ENCODE results near the gene TRIM44. TPM values are rescaled to one million over a fixed set of nuclear protein-coding genes. Genes with fewer than 3 reads are reported as not detected.

The TRIM44 gene
- total RNA-seq, 1 donor from 2014 or later, result 22.8 TPM

DNA sequence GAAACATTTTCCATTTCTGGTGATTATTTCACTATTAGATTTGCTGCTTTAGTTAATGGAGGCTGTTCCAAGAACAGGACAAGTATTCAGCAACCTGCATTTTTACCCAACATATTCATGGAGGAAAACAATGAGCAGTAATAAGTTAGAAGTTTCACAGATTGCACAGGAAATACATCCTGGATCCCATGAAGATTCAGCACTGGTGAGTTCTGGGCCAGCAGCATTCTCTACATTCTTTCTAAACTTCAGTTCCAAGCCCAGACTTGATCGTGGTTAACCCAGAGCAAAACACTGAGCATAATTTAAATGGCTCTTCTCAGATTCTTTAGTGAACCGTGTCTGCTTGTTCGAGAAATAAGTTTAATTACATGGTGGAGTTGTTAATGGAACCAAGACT, 40.5 kb upstream of the TRIM44 start:
- intact Hi-C loops (cut with micrococcal nuclease), result no loop called here
- Mint-ChIP-seq H3K4me3 (ENCODE audit: low read depth) (no peak overlapping the region), H3K36me3 (ENCODE audit: low read depth) (no peaks in the 10 kb centered on the region), H3K27me3 (ENCODE audit: low read depth) (peaks cover 62% of the 10 kb centered on the region), H3K4me1 (ENCODE audit: low read depth) (peaks cover 6% of the 10 kb centered on the region), H3K27ac (no peak overlapping the region), H3K9me3 (no peaks in the 10 kb centered on the region)
- no peak for DNase-seq (ENCODE audit: low spot score)

DNA sequence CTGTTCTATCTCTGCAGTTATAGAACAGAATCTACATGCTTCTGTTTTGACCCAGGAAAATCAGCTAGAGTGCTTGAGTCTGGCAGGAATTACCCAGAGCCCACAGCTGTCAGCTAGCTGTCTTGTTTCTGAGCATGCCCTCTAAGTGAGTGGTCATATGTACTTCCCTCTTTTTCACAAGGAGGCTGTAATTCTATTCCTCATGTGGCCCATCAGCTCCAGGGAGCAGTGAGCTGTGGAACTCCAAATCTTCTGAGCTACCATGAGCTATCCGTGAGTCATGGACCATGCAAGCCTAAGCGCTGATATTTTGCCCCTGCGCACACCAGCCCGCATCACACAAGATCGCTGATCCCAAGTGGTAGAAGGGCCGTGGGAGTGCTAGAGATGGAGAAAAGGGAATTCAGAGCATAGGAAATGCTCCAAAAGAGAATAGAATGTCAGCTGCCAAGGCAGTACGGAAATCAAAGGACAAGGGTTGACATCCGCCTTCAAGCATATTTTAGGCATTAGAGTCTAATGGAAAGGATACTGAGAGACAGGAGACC, 38.9 kb upstream of the TRIM44 start:
- Mint-ChIP-seq H3K4me3 (ENCODE audit: low read depth) (no peak overlapping the region), H3K36me3 (ENCODE audit: low read depth) (no peaks in the 10 kb centered on the region), H3K27ac (no peak overlapping the region), H3K4me1 (ENCODE audit: low read depth) (peaks cover 2% of the 10 kb centered on the region), H3K27me3 (ENCODE audit: low read depth) (peaks cover 63% of the 10 kb centered on the region), H3K9me3 (no peaks in the 10 kb centered on the region)
- intact Hi-C loops (cut with micrococcal nuclease), result no loop called here
- no peak for DNase-seq (ENCODE audit: low spot score)

DNA sequence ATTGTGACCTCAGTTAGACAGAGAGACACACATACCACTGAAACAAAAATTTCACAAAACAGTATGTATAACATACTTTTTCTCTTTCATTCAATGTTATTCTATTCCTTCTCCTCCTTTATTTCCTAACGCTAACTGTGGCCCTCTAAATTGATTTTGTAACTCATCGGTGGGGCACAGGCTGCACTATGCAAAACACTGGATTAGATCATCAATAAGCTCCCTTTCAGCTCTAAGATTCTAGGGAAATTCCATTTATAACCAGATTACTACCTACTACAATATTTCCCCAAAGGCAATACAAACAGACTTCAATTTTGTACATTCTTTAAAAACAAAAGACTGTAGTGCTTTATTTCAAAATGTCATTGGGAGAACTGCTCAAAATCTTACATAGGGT, 38.3 kb upstream of the TRIM44 start:
- H3K4me3 Mint-ChIP-seq (ENCODE audit: low read depth), result no peak overlapping the region
- H3K27me3 Mint-ChIP-seq (ENCODE audit: low read depth), result peaks cover 65% of the 10 kb centered on the region
- no peak overlapping the region for H3K27ac Mint-ChIP-seq
- H3K4me1 Mint-ChIP-seq (ENCODE audit: low read depth), result peaks cover 2% of the 10 kb centered on the region
- intact Hi-C loops (cut with micrococcal nuclease), result no loop called here
- H3K36me3 Mint-ChIP-seq (ENCODE audit: low read depth), result no peaks in the 10 kb centered on the region
- no peak for DNase-seq (ENCODE audit: low spot score)
- no peaks in the 10 kb centered on the region for H3K9me3 Mint-ChIP-seq

DNA sequence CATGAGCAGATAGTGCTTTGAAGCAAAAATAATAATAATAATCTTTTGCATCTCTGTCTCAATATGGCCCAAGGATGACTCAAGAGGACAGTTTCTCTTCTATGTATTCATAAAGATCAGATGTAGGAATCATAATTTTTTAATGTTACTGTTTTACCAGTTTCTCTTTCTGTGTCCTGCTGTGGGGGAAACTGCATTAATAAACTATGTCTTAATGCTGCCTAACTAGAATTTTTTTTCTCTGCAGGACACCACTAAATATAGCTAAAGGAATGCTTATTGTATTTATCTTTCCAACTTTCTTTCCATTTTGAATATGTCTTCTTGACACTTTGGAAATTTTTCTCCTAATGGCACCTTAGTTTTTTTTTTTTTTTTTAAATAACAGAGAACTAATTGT, 37.8 kb upstream of the TRIM44 start:
- intact Hi-C loops (cut with micrococcal nuclease), result no loop called here
- H3K9me3 Mint-ChIP-seq, result no peaks in the 10 kb centered on the region
- H3K36me3 Mint-ChIP-seq (ENCODE audit: low read depth), result no peaks in the 10 kb centered on the region
- no peak overlapping the region for H3K27ac Mint-ChIP-seq
- peaks cover 63% of the 10 kb centered on the region for H3K27me3 Mint-ChIP-seq (ENCODE audit: low read depth)
- H3K4me1 Mint-ChIP-seq (ENCODE audit: low read depth), result peaks cover 2% of the 10 kb centered on the region
- no peak for DNase-seq (ENCODE audit: low spot score)
- H3K4me3 Mint-ChIP-seq (ENCODE audit: low read depth), result no peak overlapping the region

DNA sequence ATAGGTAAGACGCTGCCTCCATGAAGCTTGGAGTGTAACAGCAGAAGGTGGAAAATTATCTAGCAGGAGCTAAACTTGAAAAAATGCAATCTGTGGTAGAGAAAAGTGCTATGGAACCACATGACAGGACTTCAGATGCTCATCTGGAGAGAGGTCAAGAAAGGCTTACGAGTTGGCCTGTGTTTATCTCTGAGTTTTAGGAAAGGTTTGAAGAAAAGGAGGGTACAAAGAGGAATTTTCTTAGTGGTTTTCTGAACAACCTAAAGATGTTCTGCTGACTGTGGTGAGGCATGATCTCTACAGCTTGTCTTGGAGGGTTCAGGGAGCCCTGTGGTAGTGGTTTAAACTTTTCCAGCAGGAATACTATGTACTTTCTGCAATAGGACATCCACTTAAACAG, 36.1 kb upstream of the TRIM44 start:
- H3K27me3 Mint-ChIP-seq (ENCODE audit: low read depth), result peaks cover 49% of the 10 kb centered on the region
- no peaks in the 10 kb centered on the region for H3K36me3 Mint-ChIP-seq (ENCODE audit: low read depth)
- DNase-seq (ENCODE audit: low spot score), result no peak
- no peak overlapping the region for H3K4me3 Mint-ChIP-seq (ENCODE audit: low read depth)
- intact Hi-C loops (cut with micrococcal nuclease), result no loop called here
- H3K4me1 Mint-ChIP-seq (ENCODE audit: low read depth), result no peaks in the 10 kb centered on the region
- no peak overlapping the region for H3K27ac Mint-ChIP-seq
- no peaks in the 10 kb centered on the region for H3K9me3 Mint-ChIP-seq

DNA sequence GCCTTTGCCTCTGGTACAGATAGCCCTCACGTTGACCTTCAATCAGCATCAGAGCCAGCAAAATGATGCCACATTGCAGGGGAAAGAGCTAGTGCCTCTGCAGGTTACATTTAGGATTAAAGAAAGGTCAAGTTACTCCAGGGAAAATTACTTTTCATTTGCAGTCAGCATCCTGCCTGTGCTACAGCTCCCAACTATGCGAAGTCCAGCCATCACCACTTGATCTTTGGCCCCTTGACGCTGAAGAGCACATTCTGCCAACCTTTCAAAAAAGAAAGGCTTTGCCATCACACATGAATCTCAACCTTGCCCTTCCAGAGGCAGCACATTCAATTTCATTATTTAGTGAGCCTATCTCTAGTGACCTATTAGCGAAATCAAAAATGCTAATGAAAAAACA, 33.1 kb upstream of the TRIM44 start:
- Mint-ChIP-seq H3K27ac (no peak overlapping the region), H3K27me3 (ENCODE audit: low read depth) (peaks cover 28% of the 10 kb centered on the region), H3K4me1 (ENCODE audit: low read depth) (no peaks in the 10 kb centered on the region), H3K9me3 (no peaks in the 10 kb centered on the region), H3K36me3 (ENCODE audit: low read depth) (no peaks in the 10 kb centered on the region), H3K4me3 (ENCODE audit: low read depth) (no peak overlapping the region)
- intact Hi-C loops (cut with micrococcal nuclease), result no loop called here
- no peak for DNase-seq (ENCODE audit: low spot score)

DNA sequence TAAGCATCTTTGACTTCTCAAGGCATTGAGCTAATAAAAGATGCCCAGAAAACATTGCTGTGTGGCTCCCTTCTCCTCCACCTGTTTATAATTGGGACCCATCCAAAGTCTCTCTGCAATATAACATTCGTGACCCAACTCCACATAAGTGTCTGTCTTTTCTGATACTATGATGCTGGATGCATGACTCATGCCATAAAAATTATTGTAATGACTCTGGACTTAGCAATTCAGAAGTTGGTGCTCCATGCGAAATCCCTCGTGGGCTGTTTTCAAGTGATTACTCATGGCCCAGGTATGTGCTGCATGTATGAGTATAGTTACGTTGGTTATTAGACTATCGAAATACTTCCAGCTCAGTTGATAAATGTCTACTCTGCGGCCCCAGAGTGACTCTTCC, 32.7 kb upstream of the TRIM44 start:
- Mint-ChIP-seq H3K27me3 (ENCODE audit: low read depth) (peaks cover 28% of the 10 kb centered on the region), H3K4me3 (ENCODE audit: low read depth) (no peak overlapping the region), H3K36me3 (ENCODE audit: low read depth) (no peaks in the 10 kb centered on the region), H3K9me3 (no peaks in the 10 kb centered on the region), H3K4me1 (ENCODE audit: low read depth) (no peaks in the 10 kb centered on the region), H3K27ac (no peak overlapping the region)
- DNase-seq (ENCODE audit: low spot score), result no peak
- intact Hi-C loops (cut with micrococcal nuclease), result no loop called here

DNA sequence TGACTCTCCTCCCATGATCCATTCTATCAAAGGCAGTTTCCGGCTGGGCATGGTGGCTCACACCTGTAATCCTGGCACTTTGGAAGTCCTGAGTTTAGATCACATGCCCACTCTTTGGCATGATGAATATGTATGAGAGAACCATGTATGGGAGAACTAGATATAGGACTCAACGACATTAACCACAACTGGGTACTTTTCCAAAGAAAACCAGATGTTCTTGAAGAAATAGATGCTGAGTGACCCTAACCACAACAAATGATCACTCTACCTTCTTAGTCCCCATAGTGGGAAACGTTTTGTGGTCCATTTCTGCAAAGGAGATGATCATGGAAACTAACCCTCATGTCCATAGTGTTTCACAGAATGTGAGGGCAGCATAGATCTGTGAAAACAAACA, 30.7 kb upstream of the TRIM44 start:
- intact Hi-C loops (cut with micrococcal nuclease), result no loop called here
- DNase-seq (ENCODE audit: low spot score), result no peak
- Mint-ChIP-seq H3K4me1 (ENCODE audit: low read depth) (no peaks in the 10 kb centered on the region), H3K27me3 (ENCODE audit: low read depth) (peaks cover 29% of the 10 kb centered on the region), H3K27ac (no peak overlapping the region), H3K4me3 (ENCODE audit: low read depth) (no peak overlapping the region), H3K36me3 (ENCODE audit: low read depth) (no peaks in the 10 kb centered on the region), H3K9me3 (no peaks in the 10 kb centered on the region)

DNA sequence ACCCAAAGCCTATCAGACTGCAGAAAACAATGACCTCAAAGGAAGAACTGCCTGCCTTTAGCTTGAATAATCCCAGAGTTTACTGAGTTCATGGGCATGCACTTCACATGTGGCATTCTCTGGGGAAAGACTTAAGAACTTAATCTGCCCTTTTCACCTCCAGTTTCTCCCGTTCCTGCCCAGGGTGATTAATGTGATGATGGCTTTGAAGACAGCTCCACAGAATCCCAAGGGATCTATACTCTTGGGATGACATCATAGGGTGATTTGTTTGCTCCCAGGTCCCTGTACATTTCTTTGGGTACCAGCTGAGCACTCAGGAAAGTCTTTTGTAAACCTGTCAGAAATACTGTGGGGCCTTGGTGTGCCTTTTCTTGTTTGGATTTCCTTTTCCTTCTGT, 30.3 kb upstream of the TRIM44 start:
- no peak overlapping the region for H3K4me3 Mint-ChIP-seq (ENCODE audit: low read depth)
- H3K27ac Mint-ChIP-seq, result no peak overlapping the region
- no peaks in the 10 kb centered on the region for H3K9me3 Mint-ChIP-seq
- DNase-seq (ENCODE audit: low spot score), result no peak
- H3K27me3 Mint-ChIP-seq (ENCODE audit: low read depth), result peaks cover 27% of the 10 kb centered on the region
- H3K36me3 Mint-ChIP-seq (ENCODE audit: low read depth), result no peaks in the 10 kb centered on the region
- no peaks in the 10 kb centered on the region for H3K4me1 Mint-ChIP-seq (ENCODE audit: low read depth)
- intact Hi-C loops (cut with micrococcal nuclease), result no loop called here

DNA sequence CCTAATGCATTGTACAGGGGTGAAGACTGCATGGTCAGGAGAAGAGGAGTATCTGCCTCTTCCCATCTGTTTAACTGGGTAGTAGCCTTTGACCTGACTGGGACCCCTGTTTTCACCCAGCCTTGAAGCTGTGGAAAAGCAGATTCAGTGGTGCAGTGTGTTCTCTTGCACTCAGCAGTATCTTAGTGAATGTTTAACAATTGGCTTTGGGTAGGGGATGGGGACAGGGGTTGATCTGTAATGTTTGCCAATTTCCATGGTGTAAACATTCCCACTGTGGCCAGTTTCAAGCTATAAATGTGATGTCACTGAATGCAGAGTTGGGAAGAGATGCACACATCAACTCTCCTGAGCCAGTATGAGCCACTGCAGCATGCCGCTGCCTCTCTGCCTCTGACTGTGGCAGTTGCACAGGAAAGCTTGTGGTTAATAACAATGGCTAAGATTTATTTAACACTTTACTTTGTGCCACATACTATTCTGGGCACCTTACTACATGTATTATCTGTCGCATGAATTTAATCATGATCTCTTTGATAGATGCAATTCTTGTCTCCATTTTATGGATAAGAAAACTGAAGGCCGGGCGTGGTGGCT, 28.6 kb upstream of the TRIM44 start:
- Mint-ChIP-seq H3K4me1 (ENCODE audit: low read depth) (no peaks in the 10 kb centered on the region), H3K9me3 (no peaks in the 10 kb centered on the region), H3K27me3 (ENCODE audit: low read depth) (peaks cover 28% of the 10 kb centered on the region), H3K27ac (no peak overlapping the region), H3K4me3 (ENCODE audit: low read depth) (no peak overlapping the region), H3K36me3 (ENCODE audit: low read depth) (no peaks in the 10 kb centered on the region)
- intact Hi-C loops (cut with micrococcal nuclease), result no loop called here
- DNase-seq (ENCODE audit: low spot score), result no peak

DNA sequence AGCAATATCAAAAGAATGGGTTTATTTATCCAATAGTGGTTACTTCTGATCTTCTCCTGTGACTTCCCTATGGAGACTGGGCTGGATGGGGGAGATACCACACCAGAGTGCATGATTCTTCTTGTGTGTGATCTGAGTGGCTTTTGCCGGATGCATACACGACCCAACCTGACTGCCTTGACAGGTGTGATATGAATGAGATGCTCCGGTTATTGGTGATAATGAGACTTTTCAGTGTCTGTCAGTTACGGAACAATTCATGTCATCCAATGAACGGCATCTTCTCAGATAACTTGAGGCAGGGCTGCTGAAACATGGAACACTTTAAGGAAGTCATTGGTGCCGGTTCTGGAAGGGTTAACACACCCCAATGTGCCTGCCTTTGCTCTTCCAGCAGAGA, 26.6 kb upstream of the TRIM44 start:
- Mint-ChIP-seq H3K27ac (no peak overlapping the region), H3K4me3 (ENCODE audit: low read depth) (no peak overlapping the region), H3K9me3 (no peaks in the 10 kb centered on the region), H3K4me1 (ENCODE audit: low read depth) (no peaks in the 10 kb centered on the region), H3K27me3 (ENCODE audit: low read depth) (peaks cover 27% of the 10 kb centered on the region), H3K36me3 (ENCODE audit: low read depth) (no peaks in the 10 kb centered on the region)
- intact Hi-C loops (cut with micrococcal nuclease), result no loop called here
- no peak for DNase-seq (ENCODE audit: low spot score)

DNA sequence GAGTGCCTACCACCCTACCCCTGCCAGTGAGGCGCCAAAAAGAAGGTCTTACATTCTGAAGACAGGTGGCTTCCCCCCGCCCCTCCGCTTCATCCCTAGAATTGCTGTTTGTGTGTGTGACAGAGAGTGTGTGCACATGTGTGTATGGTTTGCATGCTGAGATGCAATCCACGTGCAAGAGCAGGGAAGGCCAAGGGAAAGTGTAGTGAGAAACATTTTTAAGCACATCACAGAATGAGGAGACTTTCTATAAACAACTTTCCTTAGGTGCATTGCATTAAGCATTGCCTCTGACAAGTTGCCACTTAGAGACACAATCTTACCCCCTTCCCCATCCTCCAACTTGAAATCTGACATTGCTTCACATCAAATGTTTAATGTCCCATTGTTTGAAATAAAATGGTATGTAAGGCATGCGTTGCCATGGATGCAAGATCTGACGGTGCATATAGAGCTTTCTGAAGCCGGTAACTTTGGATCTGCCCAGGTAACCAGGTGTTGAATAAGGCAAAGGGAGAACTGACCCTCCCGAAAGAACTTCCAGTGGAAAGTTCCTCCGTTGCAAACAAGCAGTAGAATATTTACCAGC, 22.9 kb upstream of the TRIM44 start:
- no peaks in the 10 kb centered on the region for H3K36me3 Mint-ChIP-seq (ENCODE audit: low read depth)
- H3K9me3 Mint-ChIP-seq, result no peaks in the 10 kb centered on the region
- H3K4me3 Mint-ChIP-seq (ENCODE audit: low read depth), result no peak overlapping the region
- DNase-seq (ENCODE audit: low spot score), result no peak
- H3K4me1 Mint-ChIP-seq (ENCODE audit: low read depth), result no peaks in the 10 kb centered on the region
- peaks cover 27% of the 10 kb centered on the region for H3K27me3 Mint-ChIP-seq (ENCODE audit: low read depth)
- H3K27ac Mint-ChIP-seq, result no peak overlapping the region
- intact Hi-C loops (cut with micrococcal nuclease), result no loop called here

DNA sequence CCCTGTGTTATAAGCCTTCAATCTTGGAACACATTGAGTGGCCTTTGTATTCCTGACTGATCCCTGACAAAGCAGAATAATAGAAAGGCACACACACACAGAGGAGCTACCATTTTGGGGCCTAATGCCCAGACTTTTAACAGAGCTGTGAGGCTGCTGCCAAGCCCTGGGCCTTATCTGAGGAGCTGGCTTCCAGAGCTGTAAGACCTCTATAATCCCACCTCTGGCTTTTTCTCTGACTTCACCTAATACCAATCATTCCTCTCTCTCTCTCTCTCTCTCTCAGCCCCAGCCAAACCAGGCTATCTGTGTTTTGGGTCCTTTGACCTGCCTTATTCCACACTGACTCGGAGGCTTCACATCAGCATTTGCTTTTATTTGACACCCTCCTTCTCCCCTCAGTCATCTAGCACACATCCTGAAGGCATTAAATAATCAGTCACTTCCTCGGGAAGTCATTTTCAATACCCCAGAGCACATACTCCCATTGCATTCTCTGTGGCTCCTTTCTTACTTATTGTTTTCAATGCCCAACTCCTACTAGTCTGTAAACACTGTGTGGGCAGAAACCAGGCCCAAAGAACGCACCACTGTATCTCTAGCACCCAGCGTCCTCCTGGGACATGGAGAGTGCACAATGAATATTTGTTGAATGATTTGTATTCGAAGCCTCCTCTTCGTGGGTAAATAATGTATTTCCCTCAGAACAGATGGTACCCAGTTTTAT, 21.2 kb upstream of the TRIM44 start:
- H3K4me3 Mint-ChIP-seq (ENCODE audit: low read depth), result no peak overlapping the region
- H3K9me3 Mint-ChIP-seq, result no peaks in the 10 kb centered on the region
- no peak overlapping the region for H3K27ac Mint-ChIP-seq
- no peaks in the 10 kb centered on the region for H3K36me3 Mint-ChIP-seq (ENCODE audit: low read depth)
- no peak for DNase-seq (ENCODE audit: low spot score)
- peaks cover 21% of the 10 kb centered on the region for H3K27me3 Mint-ChIP-seq (ENCODE audit: low read depth)
- intact Hi-C loops (cut with micrococcal nuclease), result no loop called here
- no peaks in the 10 kb centered on the region for H3K4me1 Mint-ChIP-seq (ENCODE audit: low read depth)

Measured in activated T-helper 2 cell treated with anti-CD3 and anti-CD28 coated beads, Interferon-gamma antibody, Interleukin-2, Interleukin-4, amounts not matched to agents 10 μg/mL and 5 μg/mL and 100 μg/mL, durations not matched to agents 14 hours and 24 hours and 36 hours (primary cell).